GM12891 (cell line): ENCODE data around the gene SPOCK1.

Source experiments
- POLR2A ChIP-seq: IDR thresholded peaks from 2 replicates; pipeline ENCODE4 v1.6.1; 2011; ENCODE audit warnings: low read depth, low read length, control low read depth
- POLR2AphosphoS5 ChIP-seq: IDR thresholded peaks from 2 replicates; pipeline ENCODE4 v1.6.1; 2011; ENCODE audit warnings: low read depth, low read length, control low read depth
- TAF1 ChIP-seq: IDR thresholded peaks from 2 replicates; pipeline ENCODE4 v1.6.1; 2011; ENCODE audit warnings: low read depth, low read length, control low read depth

- no peak for TF ChIP-seq POLR2A
- no peak for TF ChIP-seq TAF1
- no peak for TF ChIP-seq POLR2AphosphoS5
Measured at GRCh38 chr5:137370096-137371071, 128.7 kb downstream of the SPOCK1 start.
